ENCODE data around the gene ADPRHL1.

GRCh38 chr13:113427562-113428468, 25.5 kb downstream of the ADPRHL1 start:
- TF ChIP-seq POLR2AphosphoS5 (IDR thresholded peaks at IDR 0.05) (no peak), CTCF (IDR thresholded peaks at IDR 0.05) (no peak)
